DND-41 (cell line): ENCODE measurements around the gene ZNF90.

Experiments used
- ATAC-seq: fragments of 200-7000 bp; cut with Tn5 transposase; 3 replicates; pipeline ENCODE4 v1.9.1; 2021; ENCODE audit warnings: low read depth; ENCODE audit not compliant: insufficient read depth
- DNase-seq: peaks from one replicate; pipeline ENCODE4 v3.0.0-alpha.2; 2020
- H2AFZ ChIP-seq: 2 replicates; pipeline ENCODE4 v1.6.0; 2012; ENCODE audit warnings: low read depth, low read length
- H3K27ac ChIP-seq: 2 replicates; pipeline ENCODE4 v1.5.1; 2012; ENCODE audit warnings: low read length, inconsistent platforms
- H3K27me3 ChIP-seq: fragments of 200-600 bp; sonication (generic); 2 replicates; pipeline ENCODE4 v1.6.0; 2012; ENCODE audit warnings: low read length, mild to moderate bottlenecking, inconsistent platforms; ENCODE audit not compliant: insufficient read depth, poor library complexity
- H3K36me3 ChIP-seq: 2 replicates; pipeline ENCODE4 v1.5.1; 2012; ENCODE audit warnings: low read length, inconsistent platforms; ENCODE audit not compliant: insufficient read depth
- H3K4me1 ChIP-seq: 2 replicates; pipeline ENCODE4 v1.5.1; 2012; ENCODE audit warnings: mild to moderate bottlenecking, low read length; ENCODE audit not compliant: insufficient read depth
- H3K4me2 ChIP-seq: 2 replicates; pipeline ENCODE4 v1.6.0; 2012; ENCODE audit warnings: mild to moderate bottlenecking, moderate library complexity, low read length, inconsistent platforms; ENCODE audit not compliant: insufficient read depth
- H3K4me3 ChIP-seq, 2 experiments: fragments of 200-600 bp in 1 of 2; shearing (Covaris generic) in 1 of 2; 2 replicates each; pipeline ENCODE4 v1.5.1; 2012 to 2016; ENCODE audit warnings: inconsistent platforms in 2 of 2, low read length in 2 of 2, mild to moderate bottlenecking in 2 of 2, low read depth in 1 of 2, moderate library complexity in 1 of 2
- H3K79me2 ChIP-seq: 2 replicates; pipeline ENCODE4 v1.6.0; 2012; ENCODE audit warnings: low read length, inconsistent platforms; ENCODE audit not compliant: insufficient read depth
- H3K9ac ChIP-seq: 2 replicates; pipeline ENCODE4 v1.6.0; 2012; ENCODE audit warnings: low read depth, mild to moderate bottlenecking, inconsistent platforms, low read length, moderate library complexity
- H3K9me3 ChIP-seq: 2 replicates; pipeline ENCODE4 v1.5.1; 2012; ENCODE audit warnings: low read length, moderate library complexity, mild to moderate bottlenecking, inconsistent platforms; ENCODE audit not compliant: insufficient read depth, severe bottlenecking
- H4K20me1 ChIP-seq: 2 replicates; pipeline ENCODE4 v1.6.0; 2012; ENCODE audit warnings: low read length; ENCODE audit not compliant: insufficient read depth
- CTCF ChIP-seq: IDR thresholded peaks from 2 replicates; pipeline ENCODE4 v1.5.1; 2012; ENCODE audit warnings: borderline replicate concordance, low read length, moderate library complexity, mild to moderate bottlenecking; ENCODE audit not compliant: poor library complexity, severe bottlenecking; ENCODE audit errors: extremely low read depth
- EZH2 ChIP-seq: IDR thresholded peaks from 3 replicates; pipeline ENCODE4 v1.6.1; 2012; ENCODE audit warnings: borderline replicate concordance, low read depth, mild to moderate bottlenecking, moderate library complexity, low read length, inconsistent platforms; ENCODE audit not compliant: severe bottlenecking

ZNF90 gene

DNA sequence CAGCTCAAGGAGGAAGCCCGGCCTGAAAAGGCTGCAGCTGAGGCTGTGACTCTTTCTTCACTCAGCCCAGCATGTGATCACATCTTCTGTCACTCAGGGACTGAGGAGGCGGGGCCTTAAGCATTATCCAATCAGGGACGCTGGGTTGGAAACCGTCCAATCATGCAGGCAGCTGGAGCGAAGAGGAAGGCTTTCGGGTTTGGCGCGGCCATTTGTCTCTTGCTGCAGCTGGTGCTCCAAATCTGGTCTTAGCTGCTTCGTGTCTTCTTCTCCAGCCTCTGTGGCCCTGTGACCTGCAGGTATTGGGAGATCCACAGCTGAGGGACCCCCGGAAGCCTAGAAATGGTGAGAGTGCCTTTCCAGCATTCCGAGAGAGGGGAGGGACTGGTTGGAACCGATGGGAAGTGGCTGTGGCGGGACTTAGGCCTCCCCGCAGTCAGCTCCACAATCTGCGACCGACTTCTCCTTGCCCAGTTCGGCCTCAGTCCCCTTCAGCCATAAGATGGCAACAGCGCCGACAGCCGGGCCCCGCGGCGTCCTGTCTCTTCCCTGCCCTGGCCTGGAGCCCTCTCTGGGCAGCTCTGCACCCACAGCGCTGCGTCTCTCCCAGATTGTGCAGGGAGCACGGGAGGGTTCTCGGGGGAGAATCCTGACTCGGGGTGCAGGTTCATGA is at the start of gene ZNF90:
Gene ZNF90, plus strand, starts transcription at position 210 of the 673 bp plus-strand sequence. Its CDS starts 133 bp downstream, at position 343.
- H4K20me1 ChIP-seq = no peaks in the 10 kb centered on the region
- no peak within 1 kb of the TSS for H3K4me3 ChIP-seq
- H3K9ac ChIP-seq = no peak within 1 kb of the TSS
- DNase-seq (no peak), ATAC-seq (no peak)
- H3K36me3 ChIP-seq = no peaks in the 10 kb centered on the region
- H3K4me2 ChIP-seq = no peak within 1 kb of the TSS
- H3K27me3 ChIP-seq = no peaks in the 10 kb centered on the region
- H3K9me3 ChIP-seq = peaks cover 6% of the 10 kb centered on the region
- H2AFZ ChIP-seq = no peak within 1 kb of the TSS
- TF ChIP-seq EZH2 (no peak), CTCF (no peak)
- no peaks in the 10 kb centered on the region for H3K4me1 ChIP-seq
- no peaks in the 10 kb centered on the region for H3K79me2 ChIP-seq
- H3K27ac ChIP-seq = no peak within 1 kb of the TSS

DNA sequence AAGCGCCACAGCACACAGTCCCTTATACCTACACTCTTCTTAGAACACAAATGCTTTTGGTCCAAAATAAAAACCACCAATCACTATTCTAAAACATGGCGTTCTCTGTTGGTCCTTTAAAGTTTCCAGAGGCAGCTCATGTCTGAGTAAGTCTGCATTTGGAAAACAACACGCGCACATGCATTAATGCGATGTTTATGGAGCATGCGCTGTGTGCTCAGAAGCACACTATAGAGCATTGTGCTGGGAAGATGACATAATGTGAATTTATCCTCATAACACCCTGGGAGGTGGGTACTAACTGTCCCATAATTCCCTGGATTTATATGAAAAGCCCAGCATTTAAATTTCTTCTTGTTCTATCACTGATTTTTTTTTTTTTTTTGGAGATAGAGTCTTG is 49.2 kb upstream of the ZNF90 start:
- Histone ChIP-seq H3K27ac (no peak overlapping the region), H3K36me3 (peaks cover 61% of the 10 kb centered on the region), H3K79me2 (peaks cover 68% of the 10 kb centered on the region), H3K4me3 (no peak overlapping the region), H2AFZ (no peak overlapping the region), H4K20me1 (peaks cover 6% of the 10 kb centered on the region; the same call in 1 of the 2 replicates), H3K27me3 (no peaks in the 10 kb centered on the region), H3K4me1 (no peaks in the 10 kb centered on the region), H3K9ac (no peak overlapping the region), H3K4me2 (no peak overlapping the region), H3K9me3 (no peaks in the 10 kb centered on the region)
- ATAC-seq = no peak
- no peak for DNase-seq
- no peak for TF ChIP-seq CTCF
- TF ChIP-seq EZH2 = no peak

DNA sequence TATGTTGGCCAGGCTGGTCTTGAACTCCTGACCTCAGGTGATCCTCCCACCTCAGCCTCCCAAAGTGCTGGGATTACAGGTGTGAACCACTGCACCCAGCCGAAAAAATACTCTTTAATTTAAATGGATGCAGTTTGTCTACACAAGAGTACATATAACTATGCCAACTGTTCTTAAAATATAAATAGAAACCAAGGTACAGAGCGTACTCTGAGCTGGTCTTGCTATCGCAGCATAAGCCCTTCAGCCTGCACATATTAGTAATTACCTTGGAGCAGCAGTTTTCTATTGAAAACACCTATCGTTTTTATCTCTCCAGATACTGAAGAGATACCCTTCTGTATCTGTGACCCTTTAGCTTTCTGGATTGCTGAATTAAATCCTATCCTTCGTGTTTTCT is 41.9 kb upstream of the ZNF90 start:
- H3K9me3 ChIP-seq = peaks cover 2% of the 10 kb centered on the region
- no peak for TF ChIP-seq CTCF
- TF ChIP-seq EZH2 = no peak
- peaks cover 6% of the 10 kb centered on the region; the same call in 1 of the 2 replicates for H4K20me1 ChIP-seq
- H3K27ac ChIP-seq = no peak overlapping the region
- H3K27me3 ChIP-seq = no peaks in the 10 kb centered on the region
- H3K4me3 ChIP-seq = no peak overlapping the region
- ATAC-seq = no peak
- no peak overlapping the region for H3K4me2 ChIP-seq
- no peak for DNase-seq
- H3K9ac ChIP-seq = no peak overlapping the region
- peaks cover 75% of the 10 kb centered on the region for H3K79me2 ChIP-seq
- no peak overlapping the region for H2AFZ ChIP-seq
- peaks cover 36% of the 10 kb centered on the region for H3K36me3 ChIP-seq
- peaks cover 28% of the 10 kb centered on the region for H3K4me1 ChIP-seq
